ENCODE measurements around the gene CSNK1A1. TPM values are rescaled to one million over a fixed set of nuclear protein-coding genes. Genes with fewer than 3 reads are reported as not detected.

CSNK1A1 gene
- total RNA-seq, 1 donor from 2014 or later = 282 TPM

GRCh38 chr5:149452665-149453617, 98.3 kb downstream of the CSNK1A1 start:
- Mint-ChIP-seq H3K27ac (ENCODE audit: unreplicated experiment) (peak overlapping the region; percentile 96), H3K4me1 (ENCODE audit: unreplicated experiment) (peaks cover 73% of the 10 kb centered on the region), H3K36me3 (ENCODE audit: unreplicated experiment) (no peaks in the 10 kb centered on the region), H3K27me3 (ENCODE audit: unreplicated experiment) (no peaks in the 10 kb centered on the region), H3K4me3 (ENCODE audit: unreplicated experiment) (no peak overlapping the region), H3K9me3 (ENCODE audit: unreplicated experiment) (no peaks in the 10 kb centered on the region)
- DNase-seq (ENCODE audit: extremely low spot score, unreplicated experiment) = peak; percentile 88
- TF ChIP-seq CTCF (IDR thresholded peaks at IDR 0.05) = peak; percentile 16

- DNase-seq (ENCODE audit: extremely low spot score, unreplicated experiment) = no peak
- no peak for TF ChIP-seq CTCF (IDR thresholded peaks at IDR 0.05)
- H3K9me3 Mint-ChIP-seq (ENCODE audit: unreplicated experiment) = no peaks in the 10 kb centered on the region
- no peaks in the 10 kb centered on the region for H3K36me3 Mint-ChIP-seq (ENCODE audit: unreplicated experiment)
- no peak overlapping the region for H3K4me3 Mint-ChIP-seq (ENCODE audit: unreplicated experiment)
- peak overlapping the region; percentile 96 for H3K27ac Mint-ChIP-seq (ENCODE audit: unreplicated experiment)
- peaks cover 77% of the 10 kb centered on the region for H3K4me1 Mint-ChIP-seq (ENCODE audit: unreplicated experiment)
- no peaks in the 10 kb centered on the region for H3K27me3 Mint-ChIP-seq (ENCODE audit: unreplicated experiment)
These were observed 99.1 kb downstream of the CSNK1A1 start for GRCh38 chr5:149452007-149452664.

GRCh38 chr5:149450199-149450598, 101.0 kb downstream of the CSNK1A1 start:
- Mint-ChIP-seq H3K36me3 (ENCODE audit: unreplicated experiment) (no peaks in the 10 kb centered on the region), H3K9me3 (ENCODE audit: unreplicated experiment) (no peaks in the 10 kb centered on the region), H3K27ac (ENCODE audit: unreplicated experiment) (peak overlapping the region; percentile 71), H3K4me1 (ENCODE audit: unreplicated experiment) (peaks cover 79% of the 10 kb centered on the region), H3K4me3 (ENCODE audit: unreplicated experiment) (no peak overlapping the region), H3K27me3 (ENCODE audit: unreplicated experiment) (no peaks in the 10 kb centered on the region)
- TF ChIP-seq CTCF (IDR thresholded peaks at IDR 0.05) = no peak
- DNase-seq (ENCODE audit: extremely low spot score, unreplicated experiment) = no peak

- DNase-seq (ENCODE audit: extremely low spot score, unreplicated experiment) = no peak
- Mint-ChIP-seq H3K4me1 (ENCODE audit: unreplicated experiment) (peaks cover 81% of the 10 kb centered on the region), H3K36me3 (ENCODE audit: unreplicated experiment) (no peaks in the 10 kb centered on the region), H3K4me3 (ENCODE audit: unreplicated experiment) (no peak overlapping the region), H3K27me3 (ENCODE audit: unreplicated experiment) (no peaks in the 10 kb centered on the region), H3K9me3 (ENCODE audit: unreplicated experiment) (no peaks in the 10 kb centered on the region), H3K27ac (ENCODE audit: unreplicated experiment) (peak overlapping the region; percentile 75)
- peak; percentile 45 for TF ChIP-seq CTCF (IDR thresholded peaks at IDR 0.05)
These were observed 102.2 kb downstream of the CSNK1A1 start for GRCh38 chr5:149448831-149449714.

All from osteocyte (in vitro differentiated cells).